GM12878 (cell line): Measurements from ENCODE around the gene TBX10. TPM values are rescaled to one million over a fixed set of nuclear protein-coding genes. Genes with fewer than 3 reads are reported as not detected.
"Not testable (repeated sequence)": the region's sequence is repeated elsewhere in the genome, so short reads cannot be mapped to it uniquely, and the experiment has no call there.

Source experiments
- ATAC-seq: fragments of 200-7000 bp; cut with Tn5 transposase; 3 replicates; pipeline ENCODE4 v1.9.1; 2020; ENCODE audit warnings: mild to moderate bottlenecking, moderate library complexity
- BruUV-seq: library from RNA; stranded (reverse); fragments of 400-500 nt; replicated peaks from 2 replicates; lab custom pipeline; 2021; lab: Mats Ljungman, UMichigan
- CTCF ChIA-PET: fragments of 300-600 bp; sonication (Branson Sonifier 250); formaldehyde crosslinking; extraction: SDS; loops from one replicate; lab custom pipeline; 2021; ENCODE audit warnings: inconsistent platforms; lab: Yijun Ruan, JAX
- POLR2A ChIA-PET: fragments of 350-600 bp; formaldehyde crosslinking; extraction: SDS; loops from one replicate; lab custom pipeline; 2021; ENCODE audit warnings: inconsistent platforms; lab: Charles Lee
- RAD21 ChIA-PET: fragments of 300-600 bp; sonication (Branson Sonifier 250); formaldehyde crosslinking; loops from one replicate; lab custom pipeline; 2023; ENCODE audit warnings: antibody characterized with exemption; ENCODE audit not compliant: unreplicated experiment; lab: Charles Lee
- SMC1A ChIA-PET: fragments of 300-600 bp; sonication (Branson Sonifier 250); formaldehyde crosslinking; loops from one replicate; lab custom pipeline; 2023; ENCODE audit not compliant: unreplicated experiment, uncharacterized antibody; lab: Charles Lee
- DNase-seq: peaks from one replicate; pipeline ENCODE4 v3.0.0-alpha.2; 2011; ENCODE audit warnings: low read depth, low spot score
- FAIRE-seq: peaks from 3 replicates; lab custom pipeline; 2011; peaks lifted over from hg19 to GRCh38; lab: Jason Lieb, UNC
- H2AFZ ChIP-seq: 2 replicates; pipeline ENCODE4 v1.6.0; 2011; ENCODE audit warnings: low read depth, low read length, control low read depth; ENCODE audit not compliant: control insufficient read depth
- H3K27ac ChIP-seq: 2 replicates; pipeline ENCODE4 v1.5.1; 2011; ENCODE audit warnings: control low read depth; ENCODE audit not compliant: control insufficient read depth, insufficient read depth
- H3K27me3 ChIP-seq, 2 experiments: replicated peaks in 1 of 2; 2 replicates each; pipeline versions ENCODE4 v1.6.0 to v1.6.1; 2011; ENCODE audit warnings: low read length in 1 of 2; ENCODE audit not compliant: control insufficient read depth in 2 of 2, insufficient read depth in 2 of 2
- H3K36me3 ChIP-seq, 2 experiments: 2 replicates each; pipeline ENCODE4 v1.5.1; 2011; ENCODE audit warnings: low read length in 1 of 2; ENCODE audit not compliant: control insufficient read depth in 2 of 2, insufficient read depth in 2 of 2
- H3K4me1 ChIP-seq: 2 replicates; pipeline ENCODE4 v1.6.1; 2011; ENCODE audit warnings: mild to moderate bottlenecking, low read length, moderate library complexity, mixed read lengths; ENCODE audit not compliant: control insufficient read depth, insufficient read depth
- H3K4me2 ChIP-seq: 2 replicates; pipeline ENCODE4 v1.6.0; 2011; ENCODE audit warnings: control low read depth; ENCODE audit not compliant: control insufficient read depth, insufficient read depth
- H3K4me3 ChIP-seq: fragments of 200-600 bp; sonication (generic); 2 replicates; pipeline ENCODE4 v1.5.1; 2016
- H3K79me2 ChIP-seq: 2 replicates; pipeline ENCODE4 v1.6.0; 2011; ENCODE audit warnings: low read length; ENCODE audit not compliant: control insufficient read depth, insufficient read depth
- H3K9ac ChIP-seq: 2 replicates; pipeline ENCODE4 v1.8.0; 2011; ENCODE audit warnings: low read length, control low read depth, mixed read lengths; ENCODE audit not compliant: control insufficient read depth, insufficient read depth
- H3K9me3 ChIP-seq: replicated peaks from 3 replicates; pipeline ENCODE4 v1.5.1; 2011; ENCODE audit warnings: mild to moderate bottlenecking, low read length; ENCODE audit not compliant: control insufficient read depth, insufficient read depth
- H4K20me1 ChIP-seq: 2 replicates; pipeline ENCODE4 v1.6.0; 2011; ENCODE audit not compliant: control insufficient read depth, insufficient read depth
- CBX5 ChIP-seq: sonication (generic); IDR thresholded peaks from 2 replicates; pipeline ENCODE4 v1.6.1; 2016; ENCODE audit warnings: low read depth, moderate library complexity, mild to moderate bottlenecking, inconsistent platforms
- HDGF ChIP-seq: fragments of 450-650 bp; IDR thresholded peaks from 2 replicates; pipeline ENCODE4 v1.6.1; 2016; ENCODE audit warnings: antibody characterized with exemption
- WRNIP1 ChIP-seq: IDR thresholded peaks from 2 replicates; pipeline ENCODE4 v1.6.1; 2011; ENCODE audit warnings: low read depth, low read length, improper control_type of control experiment, borderline replicate concordance
- WGBS: methylation state at CpG from one replicate; pipeline ENCODE4 v1.1.6; 2016; ENCODE audit warnings: low lambda C conversion rate; ENCODE audit not compliant: insufficient replicate concordance, insufficient coverage; ENCODE audit errors: missing lambda C conversion rate; 5-methylcytosine and 5-hydroxymethylcytosine counted together
- in situ Hi-C: fragments of 300-500 bp; cut with MboI; formaldehyde crosslinking; loops from 9 replicates; pipeline ENCODE4 v1.14.3; 2018; ENCODE audit warnings: mixed read lengths
- intact Hi-C: fragments of 100-400 bp; cut with micrococcal nuclease; formaldehyde crosslinking; loops from one replicate; pipeline ENCODE4 v1.14.2; 2022; ENCODE audit not compliant: unreplicated experiment
- polyA plus RNA-seq, 11 experiments: library from polyadenylated mRNA; depleted of rRNA in 4 of 11; unstranded in 6 of 11; stranded (reverse) in 5 of 11; fragments of >200 nt; fragmentation: Nextera tagmentation in 4 of 11; fragmentation: Illumina TruSeq in 1 of 11; extraction: Ambion mirVana in 4 of 11; extraction: Trizol in 1 of 11; gene quantifications; 1 replicate in 1 of 11; 2 replicates in 10 of 11; pipeline versions ENCODE4 v1.2.1 to v1.2.3, GENCODE V29; 2011 to 2016; ENCODE audit warnings: inconsistent platforms in 2 of 11, missing spikeins in 2 of 11, low read depth in 1 of 11
- total RNA-seq, 4 experiments: library from RNA; depleted of rRNA in 3 of 4; stranded (reverse); fragments of >200 nt in 3 of 4; fragmentation: Illumina TruSeq in 1 of 4; extraction: Trizol in 1 of 4; gene quantifications; 2 replicates each; pipeline versions ENCODE4 v1.2.1 to v1.2.3, GENCODE V29; 2013 to 2021
- TF ChIP-seq, protein P1 (sequence below): fragments of 450-650 bp; IDR thresholded peaks from 2 replicates; pipeline ENCODE4 v1.6.1; 2017; ENCODE audit warnings: mild to moderate bottlenecking, moderate library complexity

Gene TBX10
- total and polyA plus RNA-seq, 10 of the 15 experiments (the other 5 are each of a cell fraction or from before 2014, with no cell fraction given) = 0.10 to 0.44 (median 0.20) TPM; not detected in 4

DNA sequence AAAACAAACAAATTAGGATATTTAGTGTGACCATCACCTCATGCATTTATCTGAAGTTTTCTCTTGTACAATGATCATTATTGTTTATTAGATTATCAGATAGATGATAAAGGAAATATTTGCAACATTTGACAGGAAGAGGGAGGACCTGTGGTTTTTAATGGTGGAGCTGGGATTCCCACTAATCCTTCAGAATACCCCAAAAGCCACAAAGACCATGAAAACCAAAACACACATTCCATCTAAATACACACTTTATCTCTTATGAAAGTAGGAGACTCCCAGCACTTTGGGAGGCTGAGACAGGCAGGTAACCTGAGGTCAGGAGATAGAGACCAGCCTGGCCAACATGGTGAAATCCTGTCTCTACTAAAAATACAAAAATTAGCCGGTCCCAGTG, 40.4 kb downstream of the TBX10 start (continued):
- TF ChIP-seq, protein P1, sequence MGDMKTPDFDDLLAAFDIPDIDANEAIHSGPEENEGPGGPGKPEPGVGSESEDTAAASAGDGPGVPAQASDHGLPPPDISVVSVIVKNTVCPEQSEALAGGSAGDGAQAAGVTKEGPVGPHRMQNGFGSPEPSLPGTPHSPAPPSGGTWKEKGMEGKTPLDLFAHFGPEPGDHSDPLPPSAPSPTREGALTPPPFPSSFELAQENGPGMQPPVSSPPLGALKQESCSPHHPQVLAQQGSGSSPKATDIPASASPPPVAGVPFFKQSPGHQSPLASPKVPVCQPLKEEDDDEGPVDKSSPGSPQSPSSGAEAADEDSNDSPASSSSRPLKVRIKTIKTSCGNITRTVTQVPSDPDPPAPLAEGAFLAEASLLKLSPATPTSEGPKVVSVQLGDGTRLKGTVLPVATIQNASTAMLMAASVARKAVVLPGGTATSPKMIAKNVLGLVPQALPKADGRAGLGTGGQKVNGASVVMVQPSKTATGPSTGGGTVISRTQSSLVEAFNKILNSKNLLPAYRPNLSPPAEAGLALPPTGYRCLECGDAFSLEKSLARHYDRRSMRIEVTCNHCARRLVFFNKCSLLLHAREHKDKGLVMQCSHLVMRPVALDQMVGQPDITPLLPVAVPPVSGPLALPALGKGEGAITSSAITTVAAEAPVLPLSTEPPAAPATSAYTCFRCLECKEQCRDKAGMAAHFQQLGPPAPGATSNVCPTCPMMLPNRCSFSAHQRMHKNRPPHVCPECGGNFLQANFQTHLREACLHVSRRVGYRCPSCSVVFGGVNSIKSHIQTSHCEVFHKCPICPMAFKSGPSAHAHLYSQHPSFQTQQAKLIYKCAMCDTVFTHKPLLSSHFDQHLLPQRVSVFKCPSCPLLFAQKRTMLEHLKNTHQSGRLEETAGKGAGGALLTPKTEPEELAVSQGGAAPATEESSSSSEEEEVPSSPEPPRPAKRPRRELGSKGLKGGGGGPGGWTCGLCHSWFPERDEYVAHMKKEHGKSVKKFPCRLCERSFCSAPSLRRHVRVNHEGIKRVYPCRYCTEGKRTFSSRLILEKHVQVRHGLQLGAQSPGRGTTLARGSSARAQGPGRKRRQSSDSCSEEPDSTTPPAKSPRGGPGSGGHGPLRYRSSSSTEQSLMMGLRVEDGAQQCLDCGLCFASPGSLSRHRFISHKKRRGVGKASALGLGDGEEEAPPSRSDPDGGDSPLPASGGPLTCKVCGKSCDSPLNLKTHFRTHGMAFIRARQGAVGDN = no peak
- TF ChIP-seq CBX5 (no peak), HDGF (no peak), WRNIP1 (no peak)

DNA sequence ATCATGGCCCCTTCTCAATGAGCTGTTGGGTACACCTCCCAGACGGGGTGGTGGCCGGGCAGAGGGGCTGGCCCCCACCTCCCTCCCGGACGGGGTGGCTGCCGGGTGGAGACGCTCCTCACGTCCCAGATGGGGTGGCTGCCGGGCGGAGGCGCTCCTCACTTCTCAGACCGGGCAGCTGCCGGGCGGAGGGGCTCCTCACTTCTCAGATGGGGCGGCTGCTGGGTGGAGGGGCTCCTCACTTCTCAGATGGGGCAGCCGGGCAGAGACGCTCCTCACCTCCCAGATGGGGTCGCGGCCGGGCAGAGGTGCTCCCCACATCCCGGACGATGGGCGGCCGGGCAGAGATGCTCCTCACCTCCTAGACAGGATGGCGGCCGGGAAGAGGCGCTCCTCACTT, 41.6 kb downstream of the TBX10 start:
- H3K27ac ChIP-seq, ATAC-seq, H3K27me3 ChIP-seq, H3K9me3 ChIP-seq, FAIRE-seq, POLR2A ChIA-PET, H3K4me3 ChIP-seq, SMC1A ChIA-PET, H4K20me1 ChIP-seq, BruUV-seq, H3K9ac ChIP-seq, in situ Hi-C loops, DNase-seq, H2AFZ ChIP-seq, H3K79me2 ChIP-seq, H3K4me2 ChIP-seq, RAD21 ChIA-PET, H3K36me3 ChIP-seq, intact Hi-C loops: not testable (repeated sequence)
- 95% methylated on average over 24 of the region's 26 CpGs for WGBS
- CTCF ChIA-PET = interaction anchor here (3.1 kb wide), 1 partner anchor 14 kb away, joined by 25 read pairs; the partner anchor contains the start of gene GSTP1
- peaks cover 15% of the 10 kb centered on the region for H3K4me1 ChIP-seq

DNA sequence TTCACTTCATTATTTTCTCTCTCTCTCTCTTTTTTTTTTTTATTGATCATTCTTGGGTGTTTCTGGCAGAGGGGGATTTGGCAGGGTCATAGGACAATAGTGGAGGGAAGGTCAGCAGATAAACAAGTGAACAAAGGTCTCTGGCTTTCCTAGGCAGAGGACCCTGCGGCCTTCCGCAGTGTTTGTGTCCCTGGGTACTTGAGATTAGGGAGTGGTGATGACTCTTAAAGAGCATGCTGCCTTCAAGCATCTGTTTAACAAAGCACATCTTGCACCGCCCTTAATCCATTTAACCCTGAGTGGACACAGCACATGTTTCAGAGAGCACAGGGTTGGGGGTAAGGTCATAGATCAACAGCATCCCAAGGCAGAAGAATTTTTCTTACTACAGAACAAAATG, 42.1 kb downstream of the TBX10 start:
- H3K27me3 ChIP-seq, H2AFZ ChIP-seq, DNase-seq, in situ Hi-C loops, FAIRE-seq, H3K4me3 ChIP-seq, H3K4me2 ChIP-seq, POLR2A ChIA-PET, H4K20me1 ChIP-seq, CTCF ChIA-PET, H3K79me2 ChIP-seq, BruUV-seq, SMC1A ChIA-PET, intact Hi-C loops, H3K36me3 ChIP-seq, RAD21 ChIA-PET, H3K27ac ChIP-seq, H3K9ac ChIP-seq, H3K9me3 ChIP-seq, ATAC-seq: not testable (repeated sequence)
- H3K4me1 ChIP-seq = peaks cover 15% of the 10 kb centered on the region
- WGBS = no CpG with 5 or more reads among the region's 3 CpGs
